Stimulated activated CD4-positive, alpha-beta T cell treated with anti-CD3 and anti-CD28 coated beads, Interleukin-15, amount 100 ng/mL, for 24 hours (primary cell): ENCODE results near the gene MAP3K2.

Source experiments
- DNase-seq: peaks from one replicate; pipeline ENCODE4 v3.0.0-alpha.2; 2020

The MAP3K2 gene

DNA sequence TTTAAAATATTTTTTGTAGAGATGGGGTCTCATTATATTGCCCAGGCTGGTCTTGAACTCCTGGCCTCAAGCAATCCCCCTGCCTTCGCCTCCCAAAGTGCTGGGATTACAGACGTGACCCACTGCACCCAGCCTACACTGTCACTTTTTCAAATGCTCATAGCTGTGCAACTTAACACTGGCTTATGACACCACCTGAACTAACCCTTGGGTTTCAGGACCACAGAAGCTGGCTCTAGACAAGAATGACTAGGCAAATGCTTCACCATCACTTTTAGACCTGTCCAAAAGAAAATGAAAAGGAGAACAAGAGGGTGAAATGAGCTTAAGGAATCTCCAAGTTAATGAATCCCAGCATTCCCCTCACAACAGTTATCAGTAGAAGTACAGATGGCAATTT is 107.1 kb downstream of the MAP3K2 start:
- no peak for DNase-seq

DNA sequence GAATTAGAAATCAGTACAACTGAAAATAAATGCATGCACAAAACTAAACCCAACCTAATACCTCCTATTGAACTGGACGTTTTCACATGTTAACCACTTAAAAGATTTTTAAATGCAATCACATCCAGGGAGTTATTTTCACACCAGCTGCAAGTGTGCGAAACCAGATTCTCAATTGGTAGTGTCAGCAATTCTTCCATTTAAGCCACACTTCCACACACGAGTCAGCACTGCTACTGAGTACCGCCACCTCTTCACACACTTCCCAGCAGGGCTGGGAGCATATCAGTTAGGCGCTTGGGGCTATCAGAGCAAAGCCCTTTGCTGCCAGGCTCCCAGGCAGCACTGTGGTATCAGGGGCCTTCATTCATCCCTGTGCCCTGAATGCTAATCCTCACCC is 108.0 kb downstream of the MAP3K2 start:
- no peak for DNase-seq

DNA sequence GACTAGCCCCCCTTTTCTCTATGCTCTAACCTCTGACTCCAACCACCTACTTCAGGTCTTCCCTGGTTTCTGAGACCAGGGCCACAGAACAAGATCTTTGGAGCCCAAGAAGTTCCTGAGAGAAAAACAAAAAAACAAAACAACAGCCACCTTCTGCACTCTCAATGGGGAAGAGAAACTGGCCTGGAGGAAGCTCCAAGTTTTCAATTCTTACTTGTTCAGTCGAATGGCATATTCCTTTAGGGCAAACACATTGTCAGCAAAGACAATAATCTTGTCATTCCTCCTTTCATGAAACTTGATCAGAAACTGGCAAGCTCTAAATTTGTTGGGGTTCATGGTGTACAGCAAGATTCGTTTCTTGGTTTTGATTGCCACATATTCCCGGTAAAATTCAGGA is 108.8 kb downstream of the MAP3K2 start:
- no peak for DNase-seq

DNA sequence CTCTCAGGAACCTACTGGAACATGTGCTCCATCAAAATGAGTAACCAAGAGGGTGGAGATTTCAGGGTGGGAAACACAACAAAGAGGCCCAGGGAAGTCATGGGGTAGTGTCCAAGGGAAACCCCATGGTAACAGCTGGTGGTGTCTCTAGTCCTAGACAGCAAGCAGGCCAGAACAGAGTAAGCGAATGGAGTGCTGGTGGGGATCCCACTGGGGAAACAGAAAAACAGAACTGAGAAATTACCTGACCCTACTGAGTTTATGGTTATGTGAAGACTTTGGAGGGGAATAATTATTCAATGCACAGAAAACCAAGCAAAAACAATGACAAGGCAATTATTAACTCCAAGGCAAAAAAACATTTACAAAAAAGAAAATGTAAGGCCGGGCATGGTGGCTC is 110.7 kb downstream of the MAP3K2 start:
- no peak for DNase-seq

DNA sequence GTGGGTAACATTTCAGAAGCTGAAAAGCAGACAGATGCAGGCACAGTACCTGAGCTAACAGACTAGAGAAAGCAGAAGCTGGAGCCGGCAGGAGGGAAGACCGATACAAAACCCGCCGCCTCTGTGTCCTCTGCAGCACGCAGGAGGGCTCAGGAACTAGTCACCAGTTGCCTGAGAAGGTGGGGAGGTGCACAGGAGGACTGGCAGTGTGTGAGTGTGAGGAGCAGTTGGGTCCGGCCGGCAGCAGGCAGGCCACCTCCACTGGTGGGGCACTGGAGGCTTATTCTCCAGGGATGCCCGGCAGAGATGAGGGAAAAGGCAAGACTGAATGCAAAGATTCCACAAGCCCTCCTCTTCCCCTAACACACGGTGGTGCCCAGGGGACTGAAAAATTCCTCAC is 112.0 kb downstream of the MAP3K2 start:
- no peak for DNase-seq

DNA sequence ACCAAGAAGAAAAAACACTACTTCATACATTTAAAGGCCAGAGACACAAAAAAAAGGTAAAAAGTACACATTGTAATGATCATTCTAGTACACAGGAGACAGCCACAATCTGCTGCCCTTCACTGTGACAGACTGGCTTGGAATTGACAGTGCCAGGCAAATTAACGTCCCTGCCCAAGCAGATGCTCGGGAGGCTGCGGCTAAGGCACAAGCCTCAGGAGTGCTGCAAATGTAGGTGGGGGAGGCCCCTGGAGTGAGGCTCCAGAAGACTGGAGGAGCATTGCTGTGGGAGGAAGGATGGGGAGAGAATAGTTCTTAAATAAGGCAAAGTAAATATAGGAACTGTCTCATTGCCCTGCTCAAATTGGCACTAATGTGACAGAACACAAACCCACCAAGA is 112.4 kb downstream of the MAP3K2 start:
- no peak for DNase-seq

DNA sequence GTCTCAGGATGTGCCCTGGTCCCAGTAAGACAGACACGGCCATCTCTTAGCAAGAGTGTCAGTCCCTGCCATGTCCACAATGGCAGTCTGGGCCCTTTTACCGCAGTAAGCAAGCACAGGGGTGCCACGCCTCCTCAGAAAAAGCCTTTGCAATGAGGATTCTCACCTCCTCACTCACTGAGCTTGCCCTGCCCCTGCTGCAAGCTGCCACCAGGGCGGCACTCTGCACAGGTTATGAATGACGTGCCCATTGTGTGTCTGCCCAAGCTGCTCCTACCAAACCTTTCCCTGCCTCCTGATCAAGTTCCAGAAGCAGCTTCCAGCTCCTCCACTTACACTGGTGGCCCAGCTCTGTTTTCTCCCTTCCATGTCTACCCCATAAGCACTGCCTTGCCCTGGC is 117.1 kb downstream of the MAP3K2 start:
- DNase-seq, result peak; percentile 8

DNA sequence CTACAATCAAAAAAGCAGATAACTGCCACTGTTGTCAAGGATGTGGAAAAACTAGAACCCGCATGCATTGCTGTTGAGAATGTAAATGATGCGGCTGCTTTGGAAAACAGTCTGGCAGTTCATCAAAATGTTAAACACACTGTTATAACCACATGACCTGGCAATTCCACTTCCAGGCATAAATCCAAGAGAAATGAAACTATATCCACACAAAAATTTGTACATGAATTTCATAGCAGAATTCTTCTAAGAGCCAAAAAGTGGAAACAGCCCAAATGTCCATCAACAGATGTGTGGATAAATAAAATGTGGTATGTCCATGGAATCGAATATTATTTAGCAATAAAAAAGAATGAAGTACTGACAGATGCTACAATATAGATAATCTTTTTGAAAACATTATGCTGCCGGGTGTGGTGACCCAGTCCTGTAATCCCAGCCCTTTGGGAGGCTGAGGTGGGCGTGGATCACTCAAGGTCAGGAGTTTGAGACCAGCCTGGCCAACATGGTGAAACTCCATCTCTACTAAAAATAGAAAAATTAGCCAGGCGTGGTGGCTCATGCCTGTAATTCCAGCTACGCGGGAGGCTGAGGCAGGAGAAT is 125.9 kb downstream of the MAP3K2 start:
- DNase-seq, result no peak

DNA sequence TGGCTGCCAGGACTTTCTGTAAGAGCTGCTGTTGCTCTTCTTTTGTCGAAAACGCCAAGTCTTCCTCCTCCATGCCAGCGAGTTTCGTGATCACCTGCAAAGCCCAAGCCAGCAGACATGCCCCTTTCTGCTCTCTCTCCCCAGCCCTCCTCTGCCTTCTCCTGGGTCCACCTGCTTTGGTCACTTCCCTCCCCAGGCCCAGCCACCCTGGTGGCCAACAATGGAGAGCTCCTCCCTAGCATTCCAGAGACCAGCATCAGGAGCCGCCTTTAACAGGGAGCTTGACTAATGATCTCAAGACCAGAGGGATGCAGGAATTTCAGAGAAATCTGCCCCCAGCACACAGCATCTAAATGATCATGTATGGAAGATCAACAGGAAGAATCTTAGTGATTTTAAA is 128.4 kb downstream of the MAP3K2 start:
- no peak for DNase-seq

DNA sequence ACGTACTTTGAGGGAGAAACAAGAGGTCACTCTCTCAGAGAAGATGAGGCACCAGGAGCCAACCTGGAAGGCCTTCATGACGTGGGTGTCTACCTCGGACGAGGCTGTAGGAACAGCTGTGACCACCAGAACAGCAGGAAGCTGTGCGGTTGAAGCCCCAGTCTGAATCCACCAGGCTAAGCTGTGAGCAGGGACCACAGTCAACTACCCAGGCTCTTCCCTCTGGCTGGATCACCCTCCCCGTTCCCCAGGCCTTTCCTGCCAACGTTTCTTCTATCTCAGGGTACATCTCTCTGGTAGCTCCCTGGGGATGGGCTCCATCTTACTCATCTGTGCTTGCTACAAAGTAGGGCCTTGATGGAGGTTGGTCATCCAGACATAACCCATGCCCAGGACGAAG is 130.9 kb downstream of the MAP3K2 start:
- DNase-seq, result no peak

DNA sequence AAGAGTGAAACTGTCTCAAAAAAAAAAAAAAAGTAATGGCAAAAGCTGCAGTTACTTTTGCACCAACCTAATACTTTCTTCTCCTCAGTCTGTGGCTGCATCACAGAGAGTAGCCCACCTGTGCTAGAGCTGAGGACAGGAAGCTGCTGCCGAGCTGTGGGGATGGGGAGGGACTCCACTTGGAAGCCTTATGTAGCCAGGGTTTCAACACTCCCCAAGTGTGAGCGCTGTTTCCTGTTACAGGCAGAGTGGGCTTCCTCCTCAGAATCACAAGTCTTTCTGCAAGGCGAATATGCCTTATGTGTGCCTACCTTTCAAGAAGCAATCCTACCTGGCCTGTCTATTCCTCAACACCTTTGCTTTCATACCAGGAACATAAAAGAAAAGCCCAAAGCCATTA is 131.4 kb downstream of the MAP3K2 start:
- no peak for DNase-seq

DNA sequence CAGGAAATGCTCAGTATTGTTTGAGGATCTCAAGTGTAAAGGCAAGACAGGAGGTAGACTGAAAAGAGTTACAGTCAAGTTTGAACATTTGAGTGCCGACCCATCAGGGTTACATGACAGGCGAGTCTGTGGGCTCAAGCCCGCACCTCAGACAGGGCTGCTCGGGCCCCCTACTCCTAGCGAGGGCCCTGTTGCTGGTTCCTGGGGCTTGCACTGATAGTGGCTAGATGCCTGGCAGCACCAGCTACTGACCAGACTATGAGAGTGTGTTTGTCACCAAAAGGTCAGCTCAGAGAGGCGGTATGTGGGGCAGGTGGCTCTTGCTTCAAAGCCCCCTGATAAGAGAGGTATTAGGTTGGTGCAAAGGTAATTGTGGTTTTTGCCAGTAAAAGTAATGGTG is 132.1 kb downstream of the MAP3K2 start:
- no peak for DNase-seq

DNA sequence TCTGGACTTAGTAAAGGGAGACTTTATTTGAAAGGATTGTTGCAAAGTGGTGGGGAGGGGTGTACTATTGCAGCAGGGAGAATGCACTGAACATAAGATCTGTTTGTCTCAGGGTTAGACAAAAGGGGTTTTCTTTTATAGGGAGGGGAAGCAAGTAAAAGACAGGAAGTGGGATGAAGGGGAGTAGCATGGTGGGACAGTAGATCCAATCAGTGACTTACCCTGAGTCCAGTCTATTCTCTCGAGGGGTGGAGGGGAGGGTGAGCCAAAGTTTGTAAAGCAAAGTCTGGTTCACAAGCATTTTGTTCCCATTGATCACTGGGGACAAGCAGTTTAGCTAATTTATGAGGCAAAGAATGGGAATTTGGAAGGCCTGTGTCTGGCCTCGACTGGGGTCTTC is 132.6 kb downstream of the MAP3K2 start:
- no peak for DNase-seq

DNA sequence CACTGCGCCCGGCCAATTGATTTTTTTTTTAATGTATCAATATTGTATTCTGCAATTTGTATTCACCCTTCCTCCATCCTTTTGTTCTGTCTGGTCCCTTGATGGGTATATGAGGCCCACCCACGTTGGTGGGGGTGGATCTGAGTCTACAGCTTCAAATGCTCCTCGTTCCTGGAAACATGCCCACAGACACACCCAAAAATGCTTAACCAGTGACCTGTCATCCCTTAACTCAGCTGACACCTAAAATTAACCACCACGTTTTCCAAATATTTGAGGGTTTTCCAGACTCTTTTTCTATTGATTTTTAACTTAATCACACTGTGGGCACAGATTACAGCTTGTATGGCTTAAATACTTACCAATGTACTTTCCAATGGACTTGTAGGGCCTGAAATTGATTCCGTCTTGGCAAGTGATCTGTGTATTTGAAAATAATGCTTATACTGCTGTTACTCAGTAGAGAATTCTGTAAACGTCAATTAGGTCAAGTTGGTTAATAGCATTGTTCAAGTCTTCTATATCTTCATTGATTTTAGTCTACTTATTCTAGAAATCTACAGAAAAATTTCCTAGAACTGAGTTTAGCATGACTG is 133.3 kb downstream of the MAP3K2 start:
- no peak for DNase-seq
